SK-N-SH (cell line): ENCODE data around the gene PAFAH1B2. TPM values are rescaled to one million over a fixed set of nuclear protein-coding genes. Genes with fewer than 3 reads are reported as not detected.
A peak's percentile ranks its signal among the peaks of the same experiment; 100 is the strongest.

ENCODE experiments used
- CTCF ChIA-PET: fragments of 300-600, 350-600 bp; formaldehyde crosslinking; extraction: SDS; loops from one replicate; lab custom pipeline; 2021; lab: Yijun Ruan, JAX
- POLR2A ChIA-PET: fragments of 350-600 bp; sonication (Branson Sonifier 250); formaldehyde crosslinking; extraction: SDS; loops from one replicate; lab custom pipeline; 2020; ENCODE audit warnings: antibody characterized with exemption, inconsistent platforms; lab: Yijun Ruan, JAX
- DNase-seq: peaks from one replicate; pipeline ENCODE4 v3.0.0; 2012
- H2AFZ ChIP-seq: fragments of 200-600 bp; sonication (generic); 2 replicates; pipeline ENCODE4 v1.8.1; 2016; ENCODE audit warnings: antibody characterized with exemption, mild to moderate bottlenecking, low read depth
- H3F3A ChIP-seq: fragments of 200-600 bp; sonication (generic); replicated peaks from 2 replicates; pipeline ENCODE3; 2016; ENCODE audit warnings: antibody characterized with exemption, mild to moderate bottlenecking; ENCODE audit not compliant: insufficient read depth
- H3K27ac ChIP-seq, 2 experiments: fragments of 200-500 bp in 1 of 2; fragments of 200-600 bp in 1 of 2; sonication (Bioruptor generic) in 1 of 2; sonication (generic), shearing (Covaris generic) in 1 of 2; 2 replicates each; pipeline versions ENCODE4 v1.5.1 to v1.6.1; 2014 to 2016; ENCODE audit warnings: low read depth in 2 of 2, inconsistent platforms in 1 of 2, low read length in 1 of 2, mild to moderate bottlenecking in 1 of 2, mixed read lengths in 1 of 2
- H3K27me3 ChIP-seq: fragments of 200-600 bp; sonication (generic), shearing (Covaris generic); 2 replicates; pipeline ENCODE4 v1.6.1; 2016; ENCODE audit warnings: mixed run types; ENCODE audit not compliant: insufficient read depth
- H3K36me3 ChIP-seq, 2 experiments: fragments of 200-500 bp in 1 of 2; fragments of 200-600 bp in 1 of 2; sonication (Bioruptor generic) in 1 of 2; sonication (generic) in 1 of 2; replicated peaks in 1 of 2; 2 replicates each; pipeline versions ENCODE3 to v1.5.1; 2014 to 2016; ENCODE audit warnings: low read length in 1 of 2, mild to moderate bottlenecking in 1 of 2; ENCODE audit not compliant: insufficient read depth in 2 of 2, control insufficient read depth in 1 of 2
- H3K4me1 ChIP-seq, 2 experiments: fragments of 200-500 bp in 1 of 2; fragments of 200-600 bp in 1 of 2; sonication (Bioruptor generic) in 1 of 2; sonication (generic), shearing (Covaris generic) in 1 of 2; 2 replicates each; pipeline versions ENCODE4 v1.5.1 to v1.6.1; 2014 to 2016; ENCODE audit warnings: low read depth in 1 of 2, low read length in 1 of 2, mixed run types in 1 of 2; ENCODE audit not compliant: insufficient read depth in 2 of 2, control insufficient read depth in 1 of 2
- H3K4me2 ChIP-seq: fragments of 200-600 bp; sonication (generic), shearing (Covaris generic); 2 replicates; pipeline ENCODE4 v1.6.1; 2017; ENCODE audit warnings: mixed run types
- H3K4me3 ChIP-seq, 2 experiments: fragments of 200-500 bp in 1 of 2; fragments of 200-600 bp in 1 of 2; sonication (Bioruptor generic) in 1 of 2; sonication (generic), shearing (Covaris generic) in 1 of 2; 2 replicates each; pipeline versions ENCODE4 v1.5.1 to v1.8.1; 2014 to 2016; ENCODE audit warnings: low read depth in 2 of 2, inconsistent platforms in 1 of 2, low read length in 1 of 2, mild to moderate bottlenecking in 1 of 2, mixed read lengths in 1 of 2, moderate library complexity in 1 of 2
- H3K79me2 ChIP-seq: fragments of 200-600 bp; sonication (generic); 2 replicates; pipeline ENCODE4 v1.8.1; 2017; ENCODE audit warnings: mild to moderate bottlenecking; ENCODE audit not compliant: insufficient read depth
- H3K9ac ChIP-seq: fragments of 200-600 bp; sonication (generic); 2 replicates; pipeline ENCODE4 v1.6.1; 2017; ENCODE audit warnings: mixed run types
- H3K9me2 ChIP-seq: fragments of 200-600 bp; sonication (generic); 2 replicates; pipeline ENCODE4 v1.6.1; 2017; ENCODE audit warnings: mixed run types
- H3K9me3 ChIP-seq: fragments of 200-600 bp; sonication (generic); 2 replicates; pipeline ENCODE4 v1.6.1; 2017; ENCODE audit warnings: mixed run types, mild to moderate bottlenecking, moderate library complexity
- H4K20me1 ChIP-seq: fragments of 200-600 bp; sonication (generic); 2 replicates; pipeline ENCODE4 v1.6.1; 2017; ENCODE audit warnings: mild to moderate bottlenecking, mixed run types; ENCODE audit not compliant: insufficient read depth
- CTCF ChIP-seq: fragments of 200-600 bp; sonication (generic); IDR thresholded peaks from 2 replicates; pipeline ENCODE4 v1.6.1; 2017; ENCODE audit warnings: antibody characterized with exemption, mild to moderate bottlenecking, moderate library complexity
- ELF1 ChIP-seq: IDR thresholded peaks from 2 replicates; pipeline ENCODE4 v1.4.0; 2012
- FOXM1 ChIP-seq: IDR thresholded peaks from 2 replicates; pipeline ENCODE4 v1.4.0; 2012; ENCODE audit warnings: low read depth, mild to moderate bottlenecking
- MEF2A ChIP-seq: IDR thresholded peaks from 2 replicates; pipeline ENCODE4 v1.4.0; 2012; ENCODE audit warnings: low read depth, borderline replicate concordance
- NFIC ChIP-seq: IDR thresholded peaks from 2 replicates; pipeline ENCODE4 v1.4.0; 2012; ENCODE audit warnings: borderline replicate concordance
- NRF1 ChIP-seq: IDR thresholded peaks from 2 replicates; pipeline ENCODE4 v1.6.1; 2012; ENCODE audit warnings: low read depth, mild to moderate bottlenecking, low read length
- RXRA ChIP-seq: IDR thresholded peaks from 2 replicates; pipeline ENCODE4 v1.4.0; 2012; ENCODE audit warnings: low read depth, mild to moderate bottlenecking, borderline replicate concordance
- SIN3A ChIP-seq: IDR thresholded peaks from 2 replicates; pipeline ENCODE4 v1.6.1; 2012; ENCODE audit warnings: low read depth, mild to moderate bottlenecking, low read length, moderate library complexity, borderline replicate concordance
- TAF1 ChIP-seq: IDR thresholded peaks from 2 replicates; pipeline ENCODE4 v1.6.1; 2012; ENCODE audit warnings: low read depth, mild to moderate bottlenecking, low read length, moderate library complexity, borderline replicate concordance
- YY1 ChIP-seq: IDR thresholded peaks from 2 replicates; pipeline ENCODE4 v1.4.0; 2012; ENCODE audit warnings: low read depth, mild to moderate bottlenecking
- WGBS: methylation state at CpG from one replicate; pipeline ENCODE4 v1.1.6; 2017; ENCODE audit warnings: low lambda C conversion rate; 5-methylcytosine and 5-hydroxymethylcytosine counted together
- polyA plus RNA-seq, 3 experiments: library from polyadenylated mRNA; depleted of rRNA; stranded (reverse); fragments of >200 nt; gene quantifications; 2 replicates each; pipeline ENCODE4 v1.2.3, GENCODE V29; 2012
- TF ChIP-seq, protein P1 (sequence below): IDR thresholded peaks from 2 replicates; pipeline ENCODE4 v1.4.0; 2012; ENCODE audit warnings: low read depth
- TF ChIP-seq, protein P2 (sequence below): fragments of 150-350 bp; IDR thresholded peaks from 2 replicates; pipeline ENCODE4 v1.6.1; 2017; ENCODE audit warnings: antibody characterized with exemption, low read length, low read depth, borderline replicate concordance

PAFAH1B2 gene
- polyA plus RNA-seq, 1 of the 3 experiments (the other 2 are of a cell fraction) = 19.6 TPM

GRCh38 chr11:117220999-117221774 lies 77.1 kb downstream of the PAFAH1B2 start:
- peaks cover 2 to 11% of the 10 kb centered on the region in 2 experiments; a peak in 2 of 4 replicates for H3K4me1 ChIP-seq
- no peaks in the 10 kb centered on the region for H3K79me2 ChIP-seq
- DNase-seq = no peak
- POLR2A ChIA-PET = interaction anchor here (1.0 to 1.1 kb wide), 2 partner anchors 9 to 24 kb away, joined by 3 to 4 read pairs; no protein-coding TSS in a partner anchor
- no peak overlapping the region for H3K4me2 ChIP-seq
- no peaks in the 10 kb centered on the region for H3K27me3 ChIP-seq
- H3K9ac ChIP-seq = no peak overlapping the region
- TF ChIP-seq YY1 (no peak), RXRA (no peak), TAF1 (no peak), CTCF (no peak), MEF2A (no peak), SIN3A (no peak), ELF1 (no peak), FOXM1 (no peak), NRF1 (no peak)
- TF ChIP-seq, protein P1, sequence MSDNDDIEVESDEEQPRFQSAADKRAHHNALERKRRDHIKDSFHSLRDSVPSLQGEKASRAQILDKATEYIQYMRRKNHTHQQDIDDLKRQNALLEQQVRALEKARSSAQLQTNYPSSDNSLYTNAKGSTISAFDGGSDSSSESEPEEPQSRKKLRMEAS = no peak
- no peak overlapping the region for H3K4me3 ChIP-seq
- H3F3A ChIP-seq = peaks cover 6% of the 10 kb centered on the region
- peaks cover 31 to 69% of the 10 kb centered on the region in 2 experiments for H3K36me3 ChIP-seq
- H3K9me3 ChIP-seq = no peaks in the 10 kb centered on the region
- no peaks in the 10 kb centered on the region for H4K20me1 ChIP-seq
- 99% methylated on average over 5 of the region's 7 CpGs for WGBS
- H3K27ac ChIP-seq = 0 out of 4 replicates have a peak overlapping the region, but pooled peaks of 1 of the 2 experiments have one; percentile 48
- CTCF ChIA-PET = interaction anchor here (1.2 to 2.8 kb wide), 3 partner anchors 11 to 115 kb away, joined by 3 to 21 read pairs (median 3); partner anchors contain the start of genes PCSK7 and RNF214
- no peak overlapping the region for H2AFZ ChIP-seq
- H3K9me2 ChIP-seq = no peaks in the 10 kb centered on the region

DNA sequence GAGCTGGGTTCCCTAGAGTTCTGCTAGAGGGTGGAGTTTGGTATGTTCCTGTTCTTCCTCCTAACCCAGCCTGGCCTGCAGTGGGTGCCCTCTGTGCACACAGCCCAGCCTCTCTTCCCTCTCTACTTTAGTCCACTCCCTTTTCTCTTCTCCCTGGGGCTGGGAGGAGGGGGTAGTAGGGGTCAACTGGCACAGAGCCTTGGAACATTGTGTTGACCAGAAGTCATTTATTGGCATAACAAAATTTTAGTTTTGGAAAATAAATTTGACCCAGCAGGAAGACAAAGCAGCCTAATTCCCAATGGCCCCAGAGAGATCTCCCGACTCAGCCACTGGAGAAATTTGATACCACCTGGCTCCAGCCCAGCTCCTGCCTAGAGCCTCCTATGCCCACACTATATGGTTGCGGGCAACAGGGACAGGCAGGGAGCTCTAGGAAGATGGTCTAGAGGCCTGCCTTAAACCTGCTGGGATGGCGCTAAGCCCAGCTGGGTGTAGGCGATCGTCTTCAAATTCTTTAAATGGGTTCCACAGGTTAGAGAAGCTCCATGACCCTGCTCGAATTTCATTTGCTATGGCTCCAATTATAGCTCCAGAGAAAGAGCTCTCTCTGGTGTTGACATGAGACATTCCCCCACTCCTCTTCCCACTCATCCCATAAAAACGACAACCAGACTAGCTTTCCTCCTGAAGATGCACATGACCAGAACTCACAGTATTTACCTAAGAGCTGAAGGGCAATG lies 77.9 kb downstream of the PAFAH1B2 start:
- Histone ChIP-seq H4K20me1 (no peaks in the 10 kb centered on the region), H3F3A (peaks cover 8% of the 10 kb centered on the region), H3K27ac (0 out of 4 replicates have a peak overlapping the region, but pooled peaks of 1 of the 2 experiments have one; percentile 48), H2AFZ (no peak overlapping the region), H3K79me2 (no peaks in the 10 kb centered on the region), H3K4me2 (no peak overlapping the region), H3K9me2 (no peaks in the 10 kb centered on the region), H3K4me1 (peaks cover 2 to 11% of the 10 kb centered on the region in 2 experiments; a peak in 2 of 4 replicates), H3K9ac (no peak overlapping the region), H3K4me3 (no peak overlapping the region), H3K36me3 (peaks cover 31 to 72% of the 10 kb centered on the region in 2 experiments), H3K27me3 (no peaks in the 10 kb centered on the region), H3K9me3 (no peaks in the 10 kb centered on the region)
- POLR2A ChIA-PET = interaction anchor here (0.6 to 1.3 kb wide), 3 partner anchors 10 to 596 kb away, joined by 3 to 4 read pairs (median 4); partner anchors contain the start of gene PCSK7
- CTCF ChIA-PET = interaction anchor here (0.7 to 2.8 kb wide), 2 partner anchors 10 to 115 kb away, joined by 3 to 21 read pairs; partner anchors contain the start of genes PCSK7 and RNF214
- 51% methylated on average over 5 of the region's 7 CpGs for WGBS
- DNase-seq = no peak
- peak; percentile 58 for TF ChIP-seq NFIC
- TF ChIP-seq, protein P2, sequence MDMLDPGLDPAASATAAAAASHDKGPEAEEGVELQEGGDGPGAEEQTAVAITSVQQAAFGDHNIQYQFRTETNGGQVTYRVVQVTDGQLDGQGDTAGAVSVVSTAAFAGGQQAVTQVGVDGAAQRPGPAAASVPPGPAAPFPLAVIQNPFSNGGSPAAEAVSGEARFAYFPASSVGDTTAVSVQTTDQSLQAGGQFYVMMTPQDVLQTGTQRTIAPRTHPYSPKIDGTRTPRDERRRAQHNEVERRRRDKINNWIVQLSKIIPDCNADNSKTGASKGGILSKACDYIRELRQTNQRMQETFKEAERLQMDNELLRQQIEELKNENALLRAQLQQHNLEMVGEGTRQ = no peak
